Effector CD4-positive, alpha-beta T cell (primary cell): ENCODE results near the gene PON1.

Experiments
- DNase-seq: peaks from one replicate; pipeline ENCODE4 v3.0.0-alpha.2; 2020

PON1 gene

DNA sequence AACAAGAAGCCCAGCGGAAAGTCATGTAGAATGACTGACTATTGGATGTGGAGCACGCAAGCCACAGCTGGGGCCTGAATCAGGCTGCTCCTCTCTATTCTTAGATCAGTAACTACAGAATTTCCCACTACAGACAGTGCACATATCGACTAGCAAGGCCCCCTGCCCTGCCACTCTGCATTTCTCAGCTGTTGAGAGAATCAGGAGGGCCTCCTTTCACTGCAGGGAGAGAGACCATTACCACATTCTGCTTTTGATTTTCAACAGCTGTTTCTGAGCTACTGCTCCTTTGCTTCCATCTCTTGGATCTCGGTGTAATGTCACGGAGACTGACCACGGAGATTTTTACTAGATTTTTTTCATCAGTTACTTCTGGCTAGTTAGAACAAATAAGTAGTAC, 73.8 kb downstream of the PON1 start:
- DNase-seq: no peak
